PC-9 (cell line): ENCODE results near the gene AFAP1L1. TPM values are rescaled to one million over a fixed set of nuclear protein-coding genes. Genes with fewer than 3 reads are reported as not detected.
A peak's percentile ranks its signal among the peaks of the same experiment; 100 is the strongest.

Experiments used
- BruUV-seq: library from RNA; stranded (reverse); fragments of 400-500 nt; replicated peaks from 2 replicates; lab custom pipeline; 2021; lab: Mats Ljungman, UMichigan
- CTCF ChIA-PET: fragments of 300-600 bp; sonication (Branson Sonifier 250); formaldehyde crosslinking; loops from one replicate; lab custom pipeline; 2022; ENCODE audit warnings: antibody characterized with exemption; lab: Charles Lee
- POLR2A ChIA-PET: fragments of 300-600 bp; sonication (Branson Sonifier 250); formaldehyde crosslinking; loops from one replicate; lab custom pipeline; 2022; ENCODE audit warnings: antibody characterized with exemption; ENCODE audit not compliant: unreplicated experiment; lab: Charles Lee
- DNase-seq, 2 experiments: peaks; one replicate each; pipeline versions ENCODE4 v3.0.0 to v3.0.0-alpha.2; 2015 to 2022; ENCODE audit warnings: mixed read lengths in 1 of 2
- H2AFZ ChIP-seq: fragments of 200-600 bp; sonication (generic); 2 replicates; pipeline ENCODE4 v1.8.1; 2017; ENCODE audit warnings: antibody characterized with exemption
- H3F3A ChIP-seq: fragments of 200-600 bp; sonication (generic); 2 replicates; pipeline ENCODE4 v1.8.1; 2017; ENCODE audit warnings: antibody characterized with exemption, mild to moderate bottlenecking, low read depth; ENCODE audit not compliant: insufficient read depth
- H3K27ac ChIP-seq: fragments of 200-600 bp; sonication (generic); 2 replicates; pipeline ENCODE4 v1.6.1; 2016; ENCODE audit warnings: mixed run types
- H3K27me3 ChIP-seq: fragments of 200-600 bp; sonication (generic); 2 replicates; pipeline ENCODE4 v1.6.1; 2016; ENCODE audit warnings: low read depth, mixed run types; ENCODE audit not compliant: insufficient read depth
- H3K36me3 ChIP-seq: fragments of 200-600 bp; sonication (generic); 2 replicates; pipeline ENCODE4 v1.6.1; 2016; ENCODE audit warnings: low read depth, mixed run types
- H3K4me1 ChIP-seq: fragments of 200-600 bp; sonication (generic); replicated peaks from 2 replicates; pipeline ENCODE4 v1.6.1; 2016; ENCODE audit warnings: mixed run types; ENCODE audit not compliant: insufficient read depth
- H3K4me2 ChIP-seq: fragments of 200-600 bp; sonication (generic); 2 replicates; pipeline ENCODE4 v1.6.1; 2017; ENCODE audit warnings: mixed run types
- H3K4me3 ChIP-seq: fragments of 200-600 bp; sonication (generic); 2 replicates; pipeline ENCODE4 v1.6.1; 2016; ENCODE audit warnings: mixed run types
- H3K79me2 ChIP-seq: fragments of 200-600 bp; sonication (generic); 2 replicates; pipeline ENCODE4 v1.6.1; 2017; ENCODE audit warnings: low read depth, mixed run types
- H3K9me2 ChIP-seq: fragments of 200-600 bp; sonication (generic); 2 replicates; pipeline ENCODE4 v1.8.1; 2017; ENCODE audit warnings: mild to moderate bottlenecking; ENCODE audit not compliant: insufficient read depth
- H3K9me3 ChIP-seq: fragments of 200-600 bp; sonication (generic); 2 replicates; pipeline ENCODE4 v1.8.1; 2016; ENCODE audit warnings: low read depth; ENCODE audit not compliant: insufficient read depth
- H4K20me1 ChIP-seq: fragments of 200-600 bp; sonication (generic); 2 replicates; pipeline ENCODE4 v1.8.1; 2017; ENCODE audit not compliant: insufficient read depth
- CTCF ChIP-seq: fragments of 200-600 bp; sonication (generic); conservative IDR thresholded peaks from 2 replicates; pipeline ENCODE4 v1.6.1; 2017; ENCODE audit warnings: mixed run types, antibody characterized with exemption, mild to moderate bottlenecking, moderate library complexity
- EZH2 ChIP-seq: fragments of 200-600 bp; sonication (generic); IDR thresholded peaks from 2 replicates; pipeline ENCODE4 v1.8.0; 2017; ENCODE audit warnings: antibody characterized with exemption, low read depth
- intact Hi-C: fragments of 100-400 bp; cut with micrococcal nuclease; formaldehyde crosslinking; loops from one replicate; pipeline ENCODE4 v1.10.0; 2022; ENCODE audit not compliant: unreplicated experiment
- total RNA-seq: library from RNA; stranded (reverse); gene quantifications from 2 replicates; pipeline ENCODE4 v1.2.3, GENCODE V29; 2021

AFAP1L1 gene
- total RNA-seq, 1 experiment from 2014 or later, result 9.6 TPM

GRCh38 chr5:149314571-149315111, 43.0 kb downstream of the AFAP1L1 start:
- H3K79me2 ChIP-seq, result no peaks in the 10 kb centered on the region
- H3F3A ChIP-seq, result 0 out of 2 replicates have a peak, but pooled peaks cover 3% of the 10 kb centered on the region
- H3K36me3 ChIP-seq, result no peaks in the 10 kb centered on the region
- no peak for DNase-seq
- no peak overlapping the region for H2AFZ ChIP-seq
- no peaks in the 10 kb centered on the region for H3K9me3 ChIP-seq
- BruUV-seq, result no TSS peak
- intact Hi-C loops, result no loop called here
- H3K4me2 ChIP-seq, result no peak overlapping the region
- CTCF ChIA-PET, result no interaction called here
- no peak overlapping the region for H3K27ac ChIP-seq
- H3K4me1 ChIP-seq, result no peaks in the 10 kb centered on the region
- H3K27me3 ChIP-seq, result no peaks in the 10 kb centered on the region
- TF ChIP-seq CTCF (no peak), EZH2 (no peak)
- no peaks in the 10 kb centered on the region for H4K20me1 ChIP-seq
- no peak overlapping the region for H3K4me3 ChIP-seq
- no peaks in the 10 kb centered on the region for H3K9me2 ChIP-seq
- POLR2A ChIA-PET, result no interaction called here

DNA sequence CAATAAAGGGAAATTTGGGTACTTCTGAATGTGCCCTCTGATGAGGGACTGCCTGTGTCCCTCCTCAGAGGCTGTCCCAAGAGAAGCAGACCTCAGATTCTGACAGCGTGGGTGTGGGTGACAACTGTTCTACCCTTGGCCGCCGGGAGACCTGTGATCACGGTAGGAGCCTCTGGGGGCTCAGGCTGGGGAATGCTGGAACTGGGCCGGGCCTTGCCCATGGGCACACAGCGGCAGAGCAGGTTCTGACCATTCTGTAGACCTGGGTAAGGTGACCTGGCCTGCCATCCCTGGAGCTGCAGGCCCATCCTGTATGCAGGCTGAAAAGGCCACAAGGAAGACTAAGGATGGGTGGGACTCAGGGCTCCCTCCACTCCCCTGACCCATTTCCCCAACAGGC, 44.1 kb downstream of the AFAP1L1 start:
- H3K9me3 ChIP-seq, result no peaks in the 10 kb centered on the region
- intact Hi-C loops, result no loop called here
- no peak overlapping the region for H3K4me2 ChIP-seq
- no peaks in the 10 kb centered on the region for H3K79me2 ChIP-seq
- H3K36me3 ChIP-seq, result no peaks in the 10 kb centered on the region
- no peak for TF ChIP-seq EZH2
- no peak for TF ChIP-seq CTCF
- H3K27me3 ChIP-seq, result no peaks in the 10 kb centered on the region
- H3K4me1 ChIP-seq, result peaks cover 3% of the 10 kb centered on the region; the same call in 1 of the 2 replicates
- H2AFZ ChIP-seq, result no peak overlapping the region
- no peak overlapping the region for H3K4me3 ChIP-seq
- no peak overlapping the region for H3K27ac ChIP-seq
- POLR2A ChIA-PET, result no interaction called here
- BruUV-seq, result no TSS peak
- 0 out of 2 replicates have a peak, but pooled peaks cover 3% of the 10 kb centered on the region for H3F3A ChIP-seq
- H3K9me2 ChIP-seq, result no peaks in the 10 kb centered on the region
- CTCF ChIA-PET, result interaction anchor here (0.6 kb wide), 1 partner anchor 69 kb away, joined by 4 read pairs; no protein-coding TSS in a partner anchor
- DNase-seq, result no peak
- H4K20me1 ChIP-seq, result no peaks in the 10 kb centered on the region

DNA sequence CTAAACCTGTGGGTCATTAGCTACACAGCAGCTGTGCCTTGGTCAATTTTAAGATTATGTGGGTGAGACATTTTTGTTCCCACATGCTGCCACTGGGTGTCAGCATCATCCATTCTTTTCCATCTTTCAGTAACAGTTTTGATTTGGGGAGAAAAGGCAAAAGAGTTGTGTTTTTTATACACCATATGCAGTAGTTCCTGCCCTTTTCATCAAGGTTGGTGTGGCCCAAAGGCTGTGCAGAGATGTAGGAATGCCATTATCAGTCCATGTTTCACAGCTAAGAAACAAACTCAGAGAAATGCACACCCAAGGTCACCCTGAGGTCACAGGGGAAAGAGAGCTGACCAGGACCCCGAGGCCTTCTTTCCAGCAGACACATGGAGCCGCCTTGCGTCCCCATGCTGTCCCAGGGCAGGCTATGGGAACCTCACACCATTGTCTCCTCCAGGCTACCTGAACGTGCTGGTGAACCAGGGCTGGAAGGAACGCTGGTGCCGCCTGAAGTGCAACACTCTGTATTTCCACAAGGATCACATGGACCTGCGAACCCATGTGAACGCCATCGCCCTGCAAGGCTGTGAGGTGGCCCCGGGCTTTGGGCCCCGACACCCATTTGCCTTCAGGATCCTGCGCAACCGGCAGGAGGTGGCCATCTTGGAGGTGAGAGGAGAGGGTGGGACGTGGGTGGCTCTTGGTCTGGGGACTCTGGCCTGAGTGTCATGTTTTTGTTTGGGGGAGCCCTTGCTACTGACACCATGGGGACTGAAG, 45.8 kb downstream of the AFAP1L1 start:
- Histone ChIP-seq H2AFZ (no peak overlapping the region), H3K4me1 (peaks cover 3% of the 10 kb centered on the region; the same call in 1 of the 2 replicates), H4K20me1 (no peaks in the 10 kb centered on the region), H3K36me3 (no peaks in the 10 kb centered on the region), H3K79me2 (no peaks in the 10 kb centered on the region), H3K9me2 (no peaks in the 10 kb centered on the region), H3K4me2 (no peak overlapping the region), H3K27me3 (no peaks in the 10 kb centered on the region), H3K9me3 (no peaks in the 10 kb centered on the region), H3K4me3 (no peak overlapping the region), H3K27ac (no peak overlapping the region), H3F3A (0 out of 2 replicates have a peak, but pooled peaks cover 3% of the 10 kb centered on the region)
- POLR2A ChIA-PET, result interaction anchor here (0.5 to 0.6 kb wide), 2 partner anchors 49 to 234 kb away, joined by 5 read pairs; no protein-coding TSS in a partner anchor
- peak; percentile 79 for TF ChIP-seq CTCF
- no peak for TF ChIP-seq EZH2
- peak in 1 of 2 experiments; percentile 34 for DNase-seq
- CTCF ChIA-PET, result interaction anchor here (1.2 to 1.7 kb wide), 2 partner anchors 28 to 54 kb away, joined by 3 to 5 read pairs; partner anchors contain the start of gene GRPEL2
- no TSS peak for BruUV-seq
- intact Hi-C loops, result loop anchor here (1.0 kb wide), 5 partner anchors 50 to 301 kb away; no protein-coding TSS in a partner anchor
